Smooth muscle cell (in vitro differentiated cells): Measurements from ENCODE around the gene ZIC1. TPM values are rescaled to one million over a fixed set of nuclear protein-coding genes. Genes with fewer than 3 reads are reported as not detected.

ENCODE experiments used
- DNase-seq: peaks from one replicate; lab custom pipeline; 2025; ENCODE audit not compliant: unreplicated experiment; lab: John Stamatoyannopoulos, UW
- H2AFZ ChIP-seq: fragments of 200-600 bp; sonication (generic); 2 replicates; pipeline ENCODE4 v1.6.0; 2016; ENCODE audit warnings: antibody characterized with exemption, low read depth, mild to moderate bottlenecking
- H3F3A ChIP-seq: fragments of 200-600 bp; sonication (generic); 2 replicates; pipeline ENCODE4 v1.6.0; 2017; ENCODE audit warnings: antibody characterized with exemption, low read depth
- H3K27ac ChIP-seq: fragments of 200-600 bp; sonication (generic); 2 replicates; pipeline ENCODE4 v1.5.1; 2016; ENCODE audit warnings: low read depth, mild to moderate bottlenecking
- H3K27me3 ChIP-seq: fragments of 200-600 bp; sonication (generic); 2 replicates; pipeline ENCODE4 v1.6.1; 2016; ENCODE audit warnings: low read depth, mild to moderate bottlenecking
- H3K36me3 ChIP-seq: fragments of 200-600 bp; sonication (generic); 2 replicates; pipeline ENCODE4 v1.5.1; 2016; ENCODE audit warnings: low read depth
- H3K4me1 ChIP-seq: fragments of 200-600 bp; sonication (generic); 2 replicates; pipeline ENCODE4 v1.5.1; 2016; ENCODE audit warnings: low read depth
- H3K4me2 ChIP-seq: fragments of 200-600 bp; sonication (generic); 2 replicates; pipeline ENCODE4 v1.6.0; 2016; ENCODE audit warnings: mild to moderate bottlenecking
- H3K4me3 ChIP-seq: fragments of 200-600 bp; sonication (generic); 2 replicates; pipeline ENCODE4 v1.5.1; 2016; ENCODE audit warnings: mild to moderate bottlenecking
- H3K79me2 ChIP-seq: fragments of 200-600 bp; sonication (generic); 2 replicates; pipeline ENCODE4 v1.6.0; 2016; ENCODE audit warnings: low read depth, mild to moderate bottlenecking
- H3K9ac ChIP-seq: fragments of 200-600 bp; sonication (generic); 2 replicates; pipeline ENCODE4 v1.6.0; 2016; ENCODE audit warnings: low read depth
- H3K9me3 ChIP-seq: fragments of 200-600 bp; sonication (generic); replicated peaks from 2 replicates; pipeline ENCODE4 v1.5.1; 2016; ENCODE audit warnings: low read depth
- H4K20me1 ChIP-seq: fragments of 200-600 bp; sonication (generic); 2 replicates; pipeline ENCODE4 v1.6.0; 2016; ENCODE audit warnings: low read depth
- CTCF ChIP-seq: fragments of 200-600 bp; sonication (generic); IDR thresholded peaks from 2 replicates; pipeline ENCODE4 v1.5.1; 2017; ENCODE audit warnings: borderline replicate concordance, mild to moderate bottlenecking, antibody characterized with exemption; ENCODE audit not compliant: insufficient read depth, poor library complexity, severe bottlenecking
- WGBS: methylation state at CpG from one replicate; pipeline ENCODE4 v1.1.7; 2016; ENCODE audit warnings: low lambda C conversion rate; 5-methylcytosine and 5-hydroxymethylcytosine counted together
- polyA plus RNA-seq: library from polyadenylated mRNA; unstranded; fragments of >200 nt; fragmentation: Nextera tagmentation; extraction: Ambion mirVana; gene quantifications from 2 replicates; pipeline ENCODE4 v1.2.1, GENCODE V29; 2016
- total RNA-seq: library from RNA; depleted of rRNA; stranded (reverse); fragments of >200 nt; gene quantifications from 2 replicates; pipeline ENCODE4 v1.2.3, GENCODE V29; 2014

The ZIC1 gene
- total and polyA plus RNA-seq, 2 experiments from 2014 or later, result not detected

GRCh38 chr3:147400999-147401398 lies 8.2 kb upstream of the ZIC1 start:
- H3K27me3 ChIP-seq, result peaks cover 100% of the 10 kb centered on the region
- H3K4me1 ChIP-seq, result peaks cover 18% of the 10 kb centered on the region

GRCh38 chr3:147401421-147401820 lies 7.7 kb upstream of the ZIC1 start:
- TF ChIP-seq CTCF, result no peak
- peaks cover 100% of the 10 kb centered on the region for H3K27me3 ChIP-seq

More at GRCh38 chr3:147400999-147401398, 8.2 kb upstream of the ZIC1 start:
- no peak overlapping the region for H3K4me3 ChIP-seq
- no peak overlapping the region for H3K9ac ChIP-seq
- no peaks in the 10 kb centered on the region for H4K20me1 ChIP-seq
- H3K4me2 ChIP-seq, result no peak overlapping the region
- no peaks in the 10 kb centered on the region for H3K79me2 ChIP-seq
- no peak overlapping the region for H3K27ac ChIP-seq
- 40% methylated on average over 1 of the region's 1 CpG for whole genome bisulfite sequencing
- TF ChIP-seq CTCF, result no peak
- no peaks in the 10 kb centered on the region for H3F3A ChIP-seq
- no peaks in the 10 kb centered on the region for H3K36me3 ChIP-seq
- H2AFZ ChIP-seq, result no peak overlapping the region
- no peaks in the 10 kb centered on the region for H3K9me3 ChIP-seq
- no peak for DNase-seq

GRCh38 chr3:147402159-147402558 lies 7.0 kb upstream of the ZIC1 start:
- Histone ChIP-seq H3K4me2 (no peak overlapping the region), H3K79me2 (no peaks in the 10 kb centered on the region), H4K20me1 (no peaks in the 10 kb centered on the region), H3K27me3 (peaks cover 100% of the 10 kb centered on the region), H2AFZ (no peak overlapping the region), H3F3A (no peaks in the 10 kb centered on the region), H3K36me3 (no peaks in the 10 kb centered on the region), H3K9ac (no peak overlapping the region), H3K4me1 (peaks cover 10% of the 10 kb centered on the region), H3K27ac (no peak overlapping the region), H3K4me3 (no peak overlapping the region), H3K9me3 (no peaks in the 10 kb centered on the region)
- DNase-seq, result no peak
- WGBS, result 42% methylated on average over 5 of the region's 5 CpGs
- TF ChIP-seq CTCF, result no peak

More at GRCh38 chr3:147401421-147401820, 7.7 kb upstream of the ZIC1 start:
- Histone ChIP-seq H3K36me3 (no peaks in the 10 kb centered on the region), H3F3A (no peaks in the 10 kb centered on the region), H4K20me1 (no peaks in the 10 kb centered on the region), H3K79me2 (no peaks in the 10 kb centered on the region), H3K4me2 (no peak overlapping the region), H3K27ac (no peak overlapping the region), H3K4me1 (peaks cover 17% of the 10 kb centered on the region), H3K4me3 (no peak overlapping the region), H3K9ac (no peak overlapping the region), H3K9me3 (no peaks in the 10 kb centered on the region), H2AFZ (no peak overlapping the region)
- 8% methylated on average over 1 of the region's 1 CpG for WGBS
- DNase-seq, result no peak

GRCh38 chr3:147403511-147403910 lies 5.7 kb upstream of the ZIC1 start:
- no peaks in the 10 kb centered on the region for H4K20me1 ChIP-seq
- no peaks in the 10 kb centered on the region for H3K9me3 ChIP-seq
- DNase-seq, result no peak
- no peak overlapping the region for H3K4me3 ChIP-seq
- no peak for TF ChIP-seq CTCF
- no peak overlapping the region for H3K4me2 ChIP-seq
- 67% methylated on average over 5 of the region's 5 CpGs for WGBS
- no peak overlapping the region for H3K9ac ChIP-seq
- H3K79me2 ChIP-seq, result no peaks in the 10 kb centered on the region
- H2AFZ ChIP-seq, result no peak overlapping the region
- H3K27me3 ChIP-seq, result peaks cover 100% of the 10 kb centered on the region
- H3K36me3 ChIP-seq, result no peaks in the 10 kb centered on the region
- peaks cover 14% of the 10 kb centered on the region for H3K4me1 ChIP-seq
- H3F3A ChIP-seq, result no peaks in the 10 kb centered on the region
- H3K27ac ChIP-seq, result no peak overlapping the region
